Lung (tissue), 12 donors: ENCODE data around the gene ADGRE1. TPM values are rescaled to one million over a fixed set of nuclear protein-coding genes. Genes with fewer than 3 reads are reported as not detected.

Experiments used
- ATAC-seq: fragments of 200-7000 bp; cut with Tn5 transposase; one replicate; pipeline ENCODE4 v1.9.1; 2020; ENCODE audit warnings: moderate number of reproducible peaks; ENCODE audit not compliant: insufficient read depth, low FRiP score
- DNase-seq, 3 donors: peaks; one replicate each; pipeline ENCODE4 v3.0.0-alpha.2; 2013 to 2017
- H3K27ac ChIP-seq, 2 donors: one replicate each; pipeline ENCODE4 v1.5.1; 2013; ENCODE audit warnings: mild to moderate bottlenecking in 2 of 2, moderate library complexity in 2 of 2, control low read depth in 1 of 2, inconsistent platforms in 1 of 2, low read depth in 1 of 2, low read length in 1 of 2
- H3K27me3 ChIP-seq, 3 donors: one replicate each; pipeline ENCODE4 v1.5.1; 2013; ENCODE audit warnings: low read length in 2 of 3; ENCODE audit not compliant: control insufficient read depth in 3 of 3, insufficient read depth in 3 of 3
- H3K36me3 ChIP-seq, 4 donors: one replicate each; pipeline ENCODE4 v1.5.1; 2013; ENCODE audit warnings: low read length in 4 of 4, mild to moderate bottlenecking in 1 of 4, moderate library complexity in 1 of 4; ENCODE audit not compliant: control insufficient read depth in 4 of 4, insufficient read depth in 4 of 4
- H3K4me1 ChIP-seq, 5 donors: one replicate each; pipeline ENCODE4 v1.5.1; 2013; ENCODE audit warnings: low read length in 5 of 5, mild to moderate bottlenecking in 2 of 5, moderate library complexity in 1 of 5; ENCODE audit not compliant: control insufficient read depth in 5 of 5, insufficient read depth in 5 of 5
- H3K4me3 ChIP-seq: one replicate; pipeline ENCODE4 v1.5.1; 2013; ENCODE audit warnings: mild to moderate bottlenecking, control low read depth, moderate library complexity
- H3K9ac ChIP-seq, 2 donors: one replicate each; pipeline ENCODE4 v1.5.1; 2013; ENCODE audit warnings: low read length in 2 of 2, control low read depth in 1 of 2; ENCODE audit not compliant: insufficient read depth in 1 of 2
- H3K9me3 ChIP-seq, 4 donors: one replicate each; pipeline ENCODE4 v1.5.1; 2013; ENCODE audit warnings: low read length in 3 of 4, mild to moderate bottlenecking in 1 of 4, moderate library complexity in 1 of 4; ENCODE audit not compliant: control insufficient read depth in 4 of 4, insufficient read depth in 3 of 4
- WGBS, 2 donors: extraction: QIAGEN DNeasy Blood & Tissue Kit; methylation state at CpG; one replicate each; pipeline ENCODE4 v1.1.7; 2013; 5-methylcytosine and 5-hydroxymethylcytosine counted together
- polyA plus RNA-seq, 2 donors: library from polyadenylated mRNA; stranded (reverse); fragments of 200-250 nt; gene quantifications; one replicate each; pipeline ENCODE4 v1.2.1, GENCODE V29; 2013
- total RNA-seq, 2 donors: library from RNA; depleted of rRNA in 1 of 2; stranded (reverse); fragments of >200 nt in 1 of 2; gene quantifications; one replicate each; pipeline ENCODE4 v1.2.1, GENCODE V29; 2014 to 2021
- TF ChIP-seq, protein P1 (sequence below): IDR thresholded peaks from 2 replicates; pipeline ENCODE4 v1.5.1; 2012; ENCODE audit warnings: mild to moderate bottlenecking; ENCODE audit errors: control extremely low read depth, extremely low read depth
- donor health status: control.
- donor health status: control.
- donor health status: Bipolar disorder and iron deficiency.
- donor health status: healthy.
- donor health status: DM: yes; HTN: yes; CAD: no.

Gene ADGRE1
- total and polyA plus RNA-seq, 4 donors: 0.45 to 40.0 (median 7.4) TPM

GRCh38 chr19:6906559-6907060 lies 19.2 kb downstream of the ADGRE1 start:
- Histone ChIP-seq H3K4me1 (no peaks in the 10 kb centered on the region), H3K36me3 (no peaks in the 10 kb centered on the region), H3K9me3 (peaks cover 0 to 9% (median 7%) of the 10 kb centered on the region in 4 donors), H3K4me3 (no peak overlapping the region), H3K9ac (no peak overlapping the region), H3K27ac (no peak overlapping the region), H3K27me3 (no peaks in the 10 kb centered on the region)
- 10 to 46% methylated on average over 3 of the region's 3 CpGs for WGBS, 2 donors
- ATAC-seq (no peak), DNase-seq (no peak)
- TF ChIP-seq, protein P1, sequence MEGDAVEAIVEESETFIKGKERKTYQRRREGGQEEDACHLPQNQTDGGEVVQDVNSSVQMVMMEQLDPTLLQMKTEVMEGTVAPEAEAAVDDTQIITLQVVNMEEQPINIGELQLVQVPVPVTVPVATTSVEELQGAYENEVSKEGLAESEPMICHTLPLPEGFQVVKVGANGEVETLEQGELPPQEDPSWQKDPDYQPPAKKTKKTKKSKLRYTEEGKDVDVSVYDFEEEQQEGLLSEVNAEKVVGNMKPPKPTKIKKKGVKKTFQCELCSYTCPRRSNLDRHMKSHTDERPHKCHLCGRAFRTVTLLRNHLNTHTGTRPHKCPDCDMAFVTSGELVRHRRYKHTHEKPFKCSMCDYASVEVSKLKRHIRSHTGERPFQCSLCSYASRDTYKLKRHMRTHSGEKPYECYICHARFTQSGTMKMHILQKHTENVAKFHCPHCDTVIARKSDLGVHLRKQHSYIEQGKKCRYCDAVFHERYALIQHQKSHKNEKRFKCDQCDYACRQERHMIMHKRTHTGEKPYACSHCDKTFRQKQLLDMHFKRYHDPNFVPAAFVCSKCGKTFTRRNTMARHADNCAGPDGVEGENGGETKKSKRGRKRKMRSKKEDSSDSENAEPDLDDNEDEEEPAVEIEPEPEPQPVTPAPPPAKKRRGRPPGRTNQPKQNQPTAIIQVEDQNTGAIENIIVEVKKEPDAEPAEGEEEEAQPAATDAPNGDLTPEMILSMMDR: no peak

DNA sequence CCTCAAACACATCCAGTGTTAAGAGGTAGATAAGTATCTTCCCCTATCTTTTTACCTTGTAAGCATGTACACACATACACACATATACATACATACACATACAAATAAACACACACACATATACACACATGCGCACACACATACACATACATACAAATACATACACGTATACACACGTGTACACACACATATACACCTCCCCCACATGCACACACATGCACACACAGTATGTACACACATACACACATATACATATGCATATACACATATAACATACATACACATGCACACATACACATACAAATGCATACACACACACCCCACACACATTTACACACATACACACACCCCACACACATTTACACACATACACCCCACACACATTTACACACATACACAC lies 24.1 kb downstream of the ADGRE1 start:
- TF ChIP-seq, protein P1: no peak
- 59 to 70% methylated on average over 3 of the region's 3 CpGs for WGBS, 2 donors
- H3K36me3 ChIP-seq: no peaks in the 10 kb centered on the region
- DNase-seq: no peak
- ATAC-seq: no peak
- H3K27ac ChIP-seq: no peak overlapping the region
- H3K4me1 ChIP-seq: no peaks in the 10 kb centered on the region
- H3K9ac ChIP-seq: no peak overlapping the region
- no peaks in the 10 kb centered on the region for H3K27me3 ChIP-seq
- H3K9me3 ChIP-seq: peaks cover 0 to 17% (median 11%) of the 10 kb centered on the region in 4 donors
- no peak overlapping the region for H3K4me3 ChIP-seq

GRCh38 chr19:6914321-6914720 lies 26.9 kb downstream of the ADGRE1 start:
- no peaks in the 10 kb centered on the region for H3K4me1 ChIP-seq
- ATAC-seq: no peak
- no peaks in the 10 kb centered on the region for H3K36me3 ChIP-seq
- no peak for DNase-seq
- H3K4me3 ChIP-seq: no peak overlapping the region
- no peak overlapping the region for H3K27ac ChIP-seq
- H3K9me3 ChIP-seq: peaks cover 0 to 11% (median 5%) of the 10 kb centered on the region in 4 donors
- no peaks in the 10 kb centered on the region for H3K27me3 ChIP-seq
- 52 to 78% methylated on average over 2 of the region's 2 CpGs for WGBS, 2 donors
- TF ChIP-seq, protein P1: no peak
- no peak overlapping the region for H3K9ac ChIP-seq

- Histone ChIP-seq H3K9ac (no peak overlapping the region), H3K27ac (no peak overlapping the region), H3K4me1 (no peaks in the 10 kb centered on the region), H3K4me3 (no peak overlapping the region), H3K36me3 (no peaks in the 10 kb centered on the region), H3K27me3 (no peaks in the 10 kb centered on the region), H3K9me3 (peaks cover 0 to 11% (median 5%) of the 10 kb centered on the region in 4 donors)
- 81 to 90% methylated on average over 3 of the region's 3 CpGs for WGBS, 2 donors
- TF ChIP-seq, protein P1: no peak
- ATAC-seq (no peak), DNase-seq (no peak)
Observed at GRCh38 chr19:6916952-6917351, 29.6 kb downstream of the ADGRE1 start.
